ENCODE results near the gene ZNF446. TPM values are rescaled to one million over a fixed set of nuclear protein-coding genes. Genes with fewer than 3 reads are reported as not detected.
A peak's percentile ranks its signal among the peaks of the same experiment; 100 is the strongest.

ZNF446 gene
- total and polyA plus RNA-seq, 10 of the 15 experiments (the other 5 are each of a cell fraction or from before 2014, with no cell fraction given) = 0.14 to 6.9 (median 4.1) TPM

DNA sequence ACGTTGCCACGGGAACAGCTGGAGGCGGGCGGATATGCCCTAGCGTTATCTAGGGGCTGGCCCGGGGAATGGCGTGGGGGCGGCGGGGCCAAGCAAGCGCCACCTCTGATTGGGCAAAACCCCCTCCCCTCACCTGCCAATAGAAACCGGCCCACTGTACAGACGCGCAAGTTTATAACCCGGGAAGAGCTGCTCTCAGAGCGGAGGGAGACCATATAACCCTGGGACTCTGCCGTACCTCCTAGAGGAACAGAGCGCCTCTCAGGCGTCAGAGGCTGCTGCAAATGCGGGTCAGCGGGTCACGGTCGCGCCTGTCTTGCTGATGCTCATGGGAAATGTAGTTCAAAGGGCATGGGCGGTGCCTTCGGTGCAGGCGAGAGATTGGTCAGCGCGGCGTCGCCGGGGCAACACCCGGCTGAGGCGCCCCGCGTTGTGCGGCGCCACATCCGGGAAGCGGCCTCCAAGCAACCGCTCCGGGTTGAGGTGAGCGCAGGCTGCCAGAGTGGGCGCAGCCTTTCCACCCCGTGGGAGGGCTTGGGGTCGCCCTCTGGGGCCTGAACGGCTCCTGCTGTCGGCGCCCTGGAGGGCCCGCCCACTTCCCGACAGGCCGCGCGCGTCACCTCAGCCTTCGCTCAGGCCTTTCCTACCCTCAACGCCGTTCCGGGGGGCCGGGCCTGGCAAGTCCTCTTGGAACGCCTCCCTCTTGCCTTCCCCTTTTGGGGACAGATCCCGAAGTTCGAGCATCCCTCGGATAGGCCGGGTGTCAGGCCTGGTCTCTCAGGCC, at the start of gene ZNF446 (continued):
- TF ChIP-seq ZNF592 (IDR thresholded peaks at IDR 0.05) (no peak), SREBF1 (IDR thresholded peaks at IDR 0.05; ENCODE audit: low read length) (peak; percentile 13), NR2F1 (conservative IDR thresholded peaks at IDR 0.05) (peak; percentile 99), NKRF (conservative IDR thresholded peaks at IDR 0.05) (peak; percentile 84), HDAC6 (IDR thresholded peaks at IDR 0.05; ENCODE audit: unreplicated experiment) (no peak), ZNF384 (IDR thresholded peaks at IDR 0.05; ENCODE audit: borderline replicate concordance, low read depth, low read length) (no peak), ZNF24 (IDR thresholded peaks at IDR 0.05) (no peak), ETV6 (conservative IDR thresholded peaks at IDR 0.05 in 1 of 2, IDR thresholded peaks at IDR 0.05 in 1 of 2; ENCODE audit: borderline replicate concordance in 1 of 2, low read depth in 1 of 2) (0 out of 4 replicates have a peak, but pooled peaks of 1 of the 2 experiments have one; percentile 25), KLF5 (IDR thresholded peaks at IDR 0.05; ENCODE audit: partially characterized antibody) (peak; percentile 57), WRNIP1 (IDR thresholded peaks at IDR 0.05; ENCODE audit: borderline replicate concordance, low read depth, low read length) (no peak), POU2F2 (IDR thresholded peaks at IDR 0.05; ENCODE audit: borderline replicate concordance, low read depth, low read length) (peak; percentile 42; the same call in 2 of the 3 replicates), CBFB (IDR thresholded peaks at IDR 0.05; ENCODE audit: low read depth) (no peak; the same call in none of the 2 replicates), RELB (IDR thresholded peaks at IDR 0.05; ENCODE audit: low read depth) (peak; percentile 37), CREM (IDR thresholded peaks at IDR 0.05; ENCODE audit: low read depth) (peak; percentile 90)
- TF ChIP-seq, protein P1, sequence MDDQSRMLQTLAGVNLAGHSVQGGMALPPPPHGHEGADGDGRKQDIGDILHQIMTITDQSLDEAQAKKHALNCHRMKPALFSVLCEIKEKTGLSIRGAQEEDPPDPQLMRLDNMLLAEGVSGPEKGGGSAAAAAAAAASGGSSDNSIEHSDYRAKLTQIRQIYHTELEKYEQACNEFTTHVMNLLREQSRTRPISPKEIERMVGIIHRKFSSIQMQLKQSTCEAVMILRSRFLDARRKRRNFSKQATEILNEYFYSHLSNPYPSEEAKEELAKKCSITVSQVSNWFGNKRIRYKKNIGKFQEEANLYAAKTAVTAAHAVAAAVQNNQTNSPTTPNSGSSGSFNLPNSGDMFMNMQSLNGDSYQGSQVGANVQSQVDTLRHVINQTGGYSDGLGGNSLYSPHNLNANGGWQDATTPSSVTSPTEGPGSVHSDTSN (IDR thresholded peaks at IDR 0.05; ENCODE audit: insufficient replicate concordance, low read depth, low read length) = peak; percentile 4
- TF ChIP-seq, protein P2, sequence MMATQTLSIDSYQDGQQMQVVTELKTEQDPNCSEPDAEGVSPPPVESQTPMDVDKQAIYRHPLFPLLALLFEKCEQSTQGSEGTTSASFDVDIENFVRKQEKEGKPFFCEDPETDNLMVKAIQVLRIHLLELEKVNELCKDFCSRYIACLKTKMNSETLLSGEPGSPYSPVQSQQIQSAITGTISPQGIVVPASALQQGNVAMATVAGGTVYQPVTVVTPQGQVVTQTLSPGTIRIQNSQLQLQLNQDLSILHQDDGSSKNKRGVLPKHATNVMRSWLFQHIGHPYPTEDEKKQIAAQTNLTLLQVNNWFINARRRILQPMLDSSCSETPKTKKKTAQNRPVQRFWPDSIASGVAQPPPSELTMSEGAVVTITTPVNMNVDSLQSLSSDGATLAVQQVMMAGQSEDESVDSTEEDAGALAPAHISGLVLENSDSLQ (IDR thresholded peaks at IDR 0.05) = peak; percentile 71; the same call in 1 of the 2 replicates
